B cell (primary cell): ENCODE measurements around the gene CAMK4. TPM values are rescaled to one million over a fixed set of nuclear protein-coding genes. Genes with fewer than 3 reads are reported as not detected.

Experiments used
- ATAC-seq: fragments of 200-7000 bp; cut with Tn5 transposase; one replicate; pipeline ENCODE4 v1.10.0; 2021; ENCODE audit warnings: low read depth, mild to moderate bottlenecking, moderate number of reproducible peaks, moderate library complexity
- CTCF ChIA-PET: fragments of 350-600 bp; sonication (Branson Sonifier 250); formaldehyde crosslinking; loops from one replicate; lab custom pipeline; 2021; ENCODE audit warnings: antibody characterized with exemption, inconsistent platforms; lab: Charles Lee
- POLR2A ChIA-PET: fragments of 350-600 bp; sonication (Branson Sonifier 250); formaldehyde crosslinking; loops from one replicate; lab custom pipeline; 2021; ENCODE audit warnings: antibody characterized with exemption; lab: Charles Lee
- DNase-seq: peaks from one replicate; pipeline ENCODE4 v3.0.0; 2013
- H2AFZ ChIP-seq: 2 replicates; pipeline ENCODE4 v1.6.1; 2012; ENCODE audit warnings: mild to moderate bottlenecking, low read depth, low read length; ENCODE audit not compliant: insufficient read depth, poor library complexity, severe bottlenecking
- H3K27ac ChIP-seq, 2 donors: 1 replicate in 1 of 2; 2 replicates in 1 of 2; pipeline ENCODE4 v1.5.1; 2012 to 2013; ENCODE audit warnings: low read length in 2 of 2, mild to moderate bottlenecking in 2 of 2, moderate library complexity in 1 of 2
- H3K27me3 ChIP-seq, 4 experiments: fragments of 200-600 bp in 1 of 4; sonication (generic) in 1 of 4; replicated peaks in 1 of 4; 1 replicate in 2 of 4; 2 replicates in 2 of 4; pipeline versions ENCODE4 v1.6.1 to v1.7.0; 2013 to 2016; ENCODE audit warnings: low read length in 3 of 4, mild to moderate bottlenecking in 2 of 4, mixed read lengths in 1 of 4, moderate library complexity in 1 of 4; ENCODE audit not compliant: insufficient read depth in 4 of 4, control insufficient read depth in 3 of 4; ENCODE audit errors: control extremely low read depth in 1 of 4
- H3K36me3 ChIP-seq, 2 experiments: replicated peaks in 1 of 2; 1 replicate in 1 of 2; 2 replicates in 1 of 2; pipeline versions ENCODE4 v1.6.1 to v1.7.1; 2013; ENCODE audit warnings: low read length in 1 of 2; ENCODE audit not compliant: insufficient read depth in 2 of 2, control insufficient read depth in 1 of 2; ENCODE audit errors: control extremely low read depth in 1 of 2, extremely low read depth in 1 of 2
- H3K4me1 ChIP-seq, 2 donors: fragments of 200-600 bp in 1 of 2; sonication (generic) in 1 of 2; 1 replicate in 1 of 2; 2 replicates in 1 of 2; pipeline versions ENCODE4 v1.5.1 to v1.6.1; 2013 to 2017; ENCODE audit warnings: low read length in 2 of 2; ENCODE audit not compliant: control insufficient read depth in 2 of 2, insufficient read depth in 2 of 2
- H3K4me2 ChIP-seq: replicated peaks from 2 replicates; pipeline ENCODE3; 2012; ENCODE audit warnings: mild to moderate bottlenecking, low read depth, low read length; ENCODE audit not compliant: poor library complexity, severe bottlenecking
- H3K4me3 ChIP-seq, 5 experiments: fragments of 200-600 bp in 1 of 5; sonication (generic) in 1 of 5; 1 replicate in 3 of 5; 2 replicates in 2 of 5; pipeline versions ENCODE4 v1.5.1 to v1.7.0; 2011 to 2016; ENCODE audit warnings: low read length in 4 of 5, mild to moderate bottlenecking in 4 of 5, low read depth in 2 of 5, control low read depth in 1 of 5, moderate library complexity in 1 of 5; ENCODE audit not compliant: insufficient read depth in 1 of 5; ENCODE audit errors: control extremely low read depth in 1 of 5, extremely low read depth in 1 of 5
- H3K79me2 ChIP-seq: fragments of 200-600 bp; sonication (generic); one replicate; pipeline ENCODE4 v1.6.0; 2016; ENCODE audit warnings: low read length; ENCODE audit not compliant: control insufficient read depth, insufficient read depth
- H3K9ac ChIP-seq: fragments of 200-600 bp; sonication (generic); 2 replicates; pipeline ENCODE4 v1.6.1; 2017; ENCODE audit warnings: mild to moderate bottlenecking, low read length, moderate library complexity
- H3K9me3 ChIP-seq, 3 donors: one replicate each; pipeline versions ENCODE4 v1.6.1 to v1.7.1; 2013; ENCODE audit warnings: low read length in 2 of 3; ENCODE audit not compliant: control insufficient read depth in 2 of 3, insufficient read depth in 1 of 3; ENCODE audit errors: control extremely low read depth in 1 of 3
- H4K20me1 ChIP-seq: 2 replicates; pipeline ENCODE4 v1.6.0; 2012; ENCODE audit warnings: mild to moderate bottlenecking, low read length; ENCODE audit not compliant: insufficient read depth, control insufficient read depth, poor library complexity, severe bottlenecking
- H3K27ac Mint-ChIP-seq: one replicate; pipeline ENCODE4 v1.8.0; 2021; ENCODE audit warnings: mixed read lengths
- H3K27me3 Mint-ChIP-seq: one replicate; pipeline ENCODE4 v1.8.0; 2021; ENCODE audit warnings: mixed read lengths
- H3K4me1 Mint-ChIP-seq: one replicate; pipeline ENCODE4 v1.8.0; 2021; ENCODE audit warnings: mixed read lengths
- H3K4me3 Mint-ChIP-seq: one replicate; pipeline ENCODE4 v1.8.0; 2021; ENCODE audit warnings: mixed read lengths
- H3K9me3 Mint-ChIP-seq: one replicate; pipeline ENCODE4 v1.8.0; 2022; ENCODE audit warnings: mixed read lengths; ENCODE audit not compliant: insufficient read depth
- EZH2 ChIP-seq: IDR thresholded peaks from 2 replicates; pipeline ENCODE4 v1.6.1; 2012; ENCODE audit warnings: borderline replicate concordance, low read depth, mild to moderate bottlenecking, moderate library complexity, low read length; ENCODE audit not compliant: insufficient read depth, poor library complexity, severe bottlenecking
- WGBS: methylation state at CpG from one replicate; pipeline ENCODE4 v1.1.5; 2013; ENCODE audit warnings: missing lambda C conversion rate; ENCODE audit not compliant: insufficient coverage; 5-methylcytosine and 5-hydroxymethylcytosine counted together
- intact Hi-C: fragments of 100-400 bp; cut with micrococcal nuclease; formaldehyde crosslinking; loops from one replicate; pipeline ENCODE4 v1.10.0; 2022
- polyA plus RNA-seq: library from polyadenylated mRNA; depleted of rRNA; stranded (reverse); fragments of >200 nt; gene quantifications from 2 replicates; pipeline ENCODE4 v1.2.3, GENCODE V29; 2012
- total RNA-seq, 2 donors: library from RNA; stranded (reverse); fragments of 120-200 nt in 1 of 2; gene quantifications; 1 replicate in 1 of 2; 2 replicates in 1 of 2; pipeline versions ENCODE4 v1.2.3 to v1.2.4, GENCODE V29; 2013 to 2022
- TF ChIP-seq, protein P1 (sequence below): fragments of 200-600 bp; IDR thresholded peaks from one replicate; pipeline ENCODE4 v1.8.0; 2022; ENCODE audit warnings: antibody characterized with exemption, mild to moderate bottlenecking

CAMK4 gene
- total and polyA plus RNA-seq, 2 donors (not counting 1 experiment from before 2014, with no cell fraction given), result 0.78 to 4.8 TPM

DNA sequence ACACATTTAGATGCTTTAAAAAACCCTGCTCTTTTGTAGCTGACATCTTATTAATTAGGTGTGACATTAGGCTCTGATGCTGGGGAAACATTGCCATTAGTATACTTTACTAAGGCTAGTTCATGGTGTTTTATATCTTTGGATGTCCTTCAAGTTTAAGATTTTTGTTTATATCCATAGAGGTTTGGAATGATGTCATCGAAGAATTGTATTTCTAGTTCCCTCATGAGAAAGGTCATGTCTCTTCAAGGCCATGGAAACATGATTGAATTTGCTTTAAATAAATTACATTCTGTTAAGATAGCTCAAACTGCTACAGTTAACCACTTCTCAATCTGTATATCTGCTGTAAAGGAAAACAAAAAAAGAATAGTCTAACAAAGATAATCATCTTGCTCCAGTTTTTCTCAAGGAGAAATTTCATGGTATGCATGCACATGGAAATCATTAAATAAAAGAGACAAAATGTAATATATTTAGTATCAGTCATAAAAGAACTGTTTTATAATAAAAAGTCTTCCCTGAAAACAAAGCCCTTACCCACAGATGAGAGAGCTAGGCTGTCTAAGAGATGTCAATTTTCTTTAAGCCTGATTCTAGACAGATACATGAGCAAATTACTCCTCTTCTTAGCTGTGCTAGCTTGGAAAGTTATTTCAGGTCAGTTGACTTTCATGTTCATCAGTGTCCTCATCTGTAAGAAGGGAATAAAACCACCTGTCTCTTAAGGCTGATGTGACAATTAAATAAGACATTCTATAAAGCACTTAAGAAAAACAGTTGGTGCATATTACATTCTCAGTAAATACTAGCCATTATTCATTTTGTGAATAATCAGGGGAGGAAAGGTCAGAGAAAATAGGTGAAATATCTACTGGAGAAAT lies 313.2 kb downstream of the CAMK4 start:
- DNase-seq, result no peak
- Histone ChIP-seq H3K4me3 (no peak overlapping the region), H2AFZ (no peak overlapping the region), H3K9me3 (no peaks in the 10 kb centered on the region), H3K27ac (no peak overlapping the region), H3K9ac (no peak overlapping the region), H3K4me1 (no peaks in the 10 kb centered on the region), H3K79me2 (no peaks in the 10 kb centered on the region), H4K20me1 (no peaks in the 10 kb centered on the region), H3K36me3 (no peaks in the 10 kb centered on the region), H3K4me2 (no peak overlapping the region), H3K27me3 (peaks cover 0 to 6% (median 2%) of the 10 kb centered on the region in 4 experiments)
- Mint-ChIP-seq H3K9me3 (no peaks in the 10 kb centered on the region), H3K27me3 (peaks cover 37% of the 10 kb centered on the region), H3K4me3 (no peak overlapping the region), H3K4me1 (no peaks in the 10 kb centered on the region), H3K27ac (no peak overlapping the region)
- no peak for TF ChIP-seq EZH2
- TF ChIP-seq, protein P1, sequence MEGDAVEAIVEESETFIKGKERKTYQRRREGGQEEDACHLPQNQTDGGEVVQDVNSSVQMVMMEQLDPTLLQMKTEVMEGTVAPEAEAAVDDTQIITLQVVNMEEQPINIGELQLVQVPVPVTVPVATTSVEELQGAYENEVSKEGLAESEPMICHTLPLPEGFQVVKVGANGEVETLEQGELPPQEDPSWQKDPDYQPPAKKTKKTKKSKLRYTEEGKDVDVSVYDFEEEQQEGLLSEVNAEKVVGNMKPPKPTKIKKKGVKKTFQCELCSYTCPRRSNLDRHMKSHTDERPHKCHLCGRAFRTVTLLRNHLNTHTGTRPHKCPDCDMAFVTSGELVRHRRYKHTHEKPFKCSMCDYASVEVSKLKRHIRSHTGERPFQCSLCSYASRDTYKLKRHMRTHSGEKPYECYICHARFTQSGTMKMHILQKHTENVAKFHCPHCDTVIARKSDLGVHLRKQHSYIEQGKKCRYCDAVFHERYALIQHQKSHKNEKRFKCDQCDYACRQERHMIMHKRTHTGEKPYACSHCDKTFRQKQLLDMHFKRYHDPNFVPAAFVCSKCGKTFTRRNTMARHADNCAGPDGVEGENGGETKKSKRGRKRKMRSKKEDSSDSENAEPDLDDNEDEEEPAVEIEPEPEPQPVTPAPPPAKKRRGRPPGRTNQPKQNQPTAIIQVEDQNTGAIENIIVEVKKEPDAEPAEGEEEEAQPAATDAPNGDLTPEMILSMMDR, result no peak
- POLR2A ChIA-PET, result no interaction called here
- intact Hi-C loops, result no loop called here
- ATAC-seq, result no peak
- CTCF ChIA-PET, result interaction anchor here (1.8 kb wide), 1 partner anchor 16 kb away, joined by 4 read pairs; no protein-coding TSS in a partner anchor
- WGBS, result no CpG with 5 or more reads among the region's 1 CpG

Other genes starting within 250 kb of the CAMK4 start
- gene TSLP, start 152.7 kb upstream of the CAMK4 start, total RNA-seq, result not detected in 2 replicates
- not detected in 2 replicates for gene TSLP, start 152.7 kb upstream of the CAMK4 start, polyA plus RNA-seq
- 33.9 and 35.2 TPM in 2 replicates for gene WDR36, start 132.0 kb upstream of the CAMK4 start, total RNA-seq
- 6.0 and 8.8 TPM in 2 replicates for gene WDR36, start 132.0 kb upstream of the CAMK4 start, polyA plus RNA-seq